ENCODE measurements around the gene EFCAB12. TPM values are rescaled to one million over a fixed set of nuclear protein-coding genes. Genes with fewer than 3 reads are reported as not detected.
A peak's percentile ranks its signal among the peaks of the same experiment; 100 is the strongest.

Gene EFCAB12
- total and polyA plus RNA-seq, 10 of the 15 experiments (the other 5 are each of a cell fraction or from before 2014, with no cell fraction given), result 0.02 to 0.85 (median 0.33) TPM

DNA sequence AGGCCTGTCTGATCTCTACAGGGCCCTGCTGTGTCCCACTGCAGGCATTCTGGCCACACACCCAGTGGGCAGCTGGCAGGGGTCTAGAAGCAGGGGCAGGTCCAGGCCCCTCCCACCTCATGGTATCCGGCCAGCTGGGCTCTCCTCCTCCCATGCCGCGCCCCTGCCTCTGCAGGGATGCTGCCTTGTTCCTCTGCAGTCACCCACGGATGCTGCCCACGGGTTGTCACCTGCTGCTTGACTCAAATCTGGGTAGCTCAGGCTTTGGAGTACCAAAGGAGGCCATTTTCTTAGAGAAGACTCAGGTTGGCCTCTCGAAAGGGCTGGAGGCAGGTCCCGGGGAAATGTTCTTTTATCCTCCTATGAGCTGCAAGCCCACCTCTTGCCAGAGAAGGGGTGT is 25.0 kb downstream of the EFCAB12 start:
- TF ChIP-seq NFYA (IDR thresholded peaks at IDR 0.05; ENCODE audit: borderline replicate concordance, low read depth, low read length), result no peak
- TF ChIP-seq MYC (IDR thresholded peaks at IDR 0.05; ENCODE audit: insufficient read depth, insufficient read length, insufficient replicate concordance, low read length, severe bottlenecking), result no peak
- no peak for TF ChIP-seq ZNF274 (IDR thresholded peaks at IDR 0.05; ENCODE audit: insufficient read depth, insufficient read length)
- no peak for TF ChIP-seq SUZ12 (IDR thresholded peaks at IDR 0.05; ENCODE audit: unreplicated experiment)
- no peak for TF ChIP-seq POLR2A (IDR thresholded peaks at IDR 0.05; ENCODE audit: low read depth, low read length)
- no peak for TF ChIP-seq HDAC2 (IDR thresholded peaks at IDR 0.05)
- DNase-seq (ENCODE audit: low read depth, low spot score) (no peak), FAIRE-seq (no peak), ATAC-seq (no peak)
- POLR2A ChIA-PET, result interaction anchor here (0.6 to 1.9 kb wide), 4 partner anchors 10 to 725 kb away, joined by 4 to 8 read pairs (median 5); partner anchors contain the start of genes EFCAB12, IFT122 and MBD4
- in situ Hi-C loops (cut with MboI), result no loop called here
- BruUV-seq (replicated peaks), result no TSS peak
- Histone ChIP-seq H3K36me3 (ENCODE audit: control insufficient read depth in 2 of 2, insufficient read depth in 2 of 2, low read length in 1 of 2) (no peaks in the 10 kb centered on the region), H3K79me2 (ENCODE audit: control insufficient read depth, insufficient read depth, low read length) (peaks cover 9% of the 10 kb centered on the region), H3K4me3 (no peak overlapping the region), H2AFZ (ENCODE audit: control insufficient read depth, low read depth, low read length) (no peak overlapping the region), H3K27me3 (replicated peaks in 1 of 2; ENCODE audit: control insufficient read depth in 2 of 2, insufficient read depth in 2 of 2, low read length in 1 of 2) (no peaks in the 10 kb centered on the region; a peak in 1 of 4 replicates), H4K20me1 (ENCODE audit: control insufficient read depth, insufficient read depth) (no peaks in the 10 kb centered on the region; the same call in 1 of the 2 replicates), H3K4me2 (ENCODE audit: control insufficient read depth, insufficient read depth) (no peak overlapping the region), H3K27ac (ENCODE audit: control insufficient read depth, insufficient read depth) (no peak overlapping the region), H3K9ac (ENCODE audit: control insufficient read depth, insufficient read depth, low read length) (no peak overlapping the region), H3K9me3 (replicated peaks; ENCODE audit: control insufficient read depth, insufficient read depth, low read length) (no peaks in the 10 kb centered on the region), H3K4me1 (ENCODE audit: control insufficient read depth, insufficient read depth, low read length) (peaks cover 2% of the 10 kb centered on the region; the same call in 1 of the 2 replicates)
- CTCF ChIA-PET, result interaction anchor here (1.4 to 5.7 kb wide), 4 partner anchors 8 to 32 kb away, joined by 4 to 84 read pairs (median 13); no protein-coding TSS in a partner anchor
- intact Hi-C loops (cut with micrococcal nuclease; ENCODE audit: unreplicated experiment), result no loop called here
- RAD21 ChIA-PET (ENCODE audit: unreplicated experiment), result interaction anchor here (1.2 to 4.4 kb wide), 2 partner anchors 10 to 22 kb away, joined by 3 to 19 read pairs; no protein-coding TSS in a partner anchor
- 84% methylated on average over 7 of the region's 7 CpGs for WGBS (ENCODE audit: insufficient coverage, insufficient replicate concordance, low lambda C conversion rate, missing lambda C conversion rate)
- SMC1A ChIA-PET (ENCODE audit: uncharacterized antibody, unreplicated experiment), result interaction anchor here (1.1 to 19.4 kb wide), 6 partner anchors 10 to 69 kb away, joined by 3 to 275 read pairs (median 5); partner anchors contain the start of genes IFT122 and MBD4

DNA sequence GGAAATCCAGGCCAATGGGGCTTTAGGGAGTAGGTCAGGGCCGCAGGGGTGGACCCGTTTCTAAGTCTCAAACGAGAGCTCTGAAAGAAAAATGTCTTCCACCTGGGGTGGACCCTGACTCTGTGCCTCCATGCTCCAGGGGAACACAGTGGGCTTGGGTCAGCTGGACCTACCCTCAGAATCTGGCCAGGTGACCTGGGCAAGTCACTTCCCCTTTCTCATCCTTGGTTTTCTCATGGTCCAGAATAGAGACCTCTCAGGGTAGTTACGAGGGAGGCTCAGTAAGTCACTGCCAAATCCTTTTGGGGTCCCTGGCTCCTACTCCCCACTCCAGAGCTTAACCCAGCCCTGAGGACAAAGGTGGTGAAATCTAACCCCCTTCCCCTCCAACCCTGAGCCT is 25.8 kb downstream of the EFCAB12 start:
- H3K4me2 ChIP-seq (ENCODE audit: control insufficient read depth, insufficient read depth), result no peak overlapping the region
- H3K27me3 ChIP-seq (replicated peaks in 1 of 2; ENCODE audit: control insufficient read depth in 2 of 2, insufficient read depth in 2 of 2, low read length in 1 of 2), result no peaks in the 10 kb centered on the region
- POLR2A ChIA-PET, result interaction anchor here (0.6 to 1.9 kb wide), 3 partner anchors 10 to 724 kb away, joined by 4 to 8 read pairs (median 6); partner anchors contain the start of genes IFT122 and MBD4
- SMC1A ChIA-PET (ENCODE audit: uncharacterized antibody, unreplicated experiment), result interaction anchor here (2.3 to 19.4 kb wide), 3 partner anchors 11 to 35 kb away, joined by 5 to 275 read pairs (median 34); partner anchors contain the start of genes IFT122 and MBD4
- no peaks in the 10 kb centered on the region for H3K36me3 ChIP-seq (ENCODE audit: control insufficient read depth in 2 of 2, insufficient read depth in 2 of 2, low read length in 1 of 2)
- DNase-seq (ENCODE audit: low read depth, low spot score) (no peak), ATAC-seq (no peak), FAIRE-seq (no peak)
- H3K9ac ChIP-seq (ENCODE audit: control insufficient read depth, insufficient read depth, low read length), result no peak overlapping the region
- RAD21 ChIA-PET (ENCODE audit: unreplicated experiment), result interaction anchor here (4.4 kb wide), 1 partner anchor 11 kb away, joined by 19 read pairs; no protein-coding TSS in a partner anchor
- WGBS (ENCODE audit: insufficient coverage, insufficient replicate concordance, low lambda C conversion rate, missing lambda C conversion rate), result 95% methylated on average over 4 of the region's 4 CpGs
- no peak overlapping the region for H2AFZ ChIP-seq (ENCODE audit: control insufficient read depth, low read depth, low read length)
- H3K4me3 ChIP-seq, result no peak overlapping the region
- no peak for TF ChIP-seq ETV6 (conservative IDR thresholded peaks at IDR 0.05 in 1 of 2, IDR thresholded peaks at IDR 0.05 in 1 of 2; ENCODE audit: borderline replicate concordance in 1 of 2, low read depth in 1 of 2)
- TF ChIP-seq SPI1 (IDR thresholded peaks at IDR 0.05; ENCODE audit: borderline replicate concordance, insufficient read depth, low read depth, low read length), result peak; percentile 46; the same call in 1 of the 2 replicates
- in situ Hi-C loops (cut with MboI), result no loop called here
- no peak overlapping the region for H3K27ac ChIP-seq (ENCODE audit: control insufficient read depth, insufficient read depth)
- H3K9me3 ChIP-seq (replicated peaks; ENCODE audit: control insufficient read depth, insufficient read depth, low read length), result no peaks in the 10 kb centered on the region
- peaks cover 2% of the 10 kb centered on the region for H3K4me1 ChIP-seq (ENCODE audit: control insufficient read depth, insufficient read depth, low read length)
- intact Hi-C loops (cut with micrococcal nuclease; ENCODE audit: unreplicated experiment), result no loop called here
- CTCF ChIA-PET, result interaction anchor here (0.6 to 5.7 kb wide), 5 partner anchors 9 to 143 kb away, joined by 3 to 84 read pairs (median 5); no protein-coding TSS in a partner anchor
- H4K20me1 ChIP-seq (ENCODE audit: control insufficient read depth, insufficient read depth), result no peaks in the 10 kb centered on the region; the same call in 1 of the 2 replicates
- H3K79me2 ChIP-seq (ENCODE audit: control insufficient read depth, insufficient read depth, low read length), result peaks cover 17% of the 10 kb centered on the region
- BruUV-seq (replicated peaks), result no TSS peak

Measured in GM12878 (cell line).